HepG2 (cell line): ENCODE measurements around the gene EFCAB8. TPM values are rescaled to one million over a fixed set of nuclear protein-coding genes. Genes with fewer than 3 reads are reported as not detected.

ENCODE experiments used
- ADNP ChIP-seq: sonication (generic); formaldehyde crosslinking; IDR thresholded peaks from 2 replicates; pipeline ENCODE4 v1.4.0; 2020; ENCODE audit warnings: missing genetic modification reagents
- GFI1 ChIP-seq: sonication (generic); formaldehyde crosslinking; IDR thresholded peaks from 2 replicates; pipeline ENCODE4 v1.5.0; 2020; ENCODE audit warnings: missing genetic modification reagents, mild to moderate bottlenecking, borderline replicate concordance
- HHEX ChIP-seq: IDR thresholded peaks from 2 replicates; pipeline ENCODE4 v1.6.1; 2016; ENCODE audit warnings: control low read depth
- JUN ChIP-seq: sonication (generic); formaldehyde crosslinking; IDR thresholded peaks from 2 replicates; pipeline ENCODE4 v1.4.0; 2020; ENCODE audit warnings: mild to moderate bottlenecking, missing genetic modification reagents
- MIER3 ChIP-seq: IDR thresholded peaks from 2 replicates; pipeline ENCODE4 v1.6.1; 2016; ENCODE audit warnings: missing compliant biosample characterization, borderline replicate concordance
- NCOA2 ChIP-seq: sonication (generic); formaldehyde crosslinking; IDR thresholded peaks from 2 replicates; pipeline ENCODE4 v1.8.0; 2022; ENCODE audit warnings: inconsistent platforms
- PITX1 ChIP-seq: sonication (generic); formaldehyde crosslinking; IDR thresholded peaks from 2 replicates; pipeline ENCODE4 v1.5.1; 2020; ENCODE audit warnings: mild to moderate bottlenecking, missing genetic modification reagents
- PTBP1 ChIP-seq: fragments of 200-400 bp; formaldehyde crosslinking; IDR thresholded peaks from 2 replicates; pipeline ENCODE4 v1.6.1; 2018; ENCODE audit warnings: low read length, low read depth; ENCODE audit not compliant: poor library complexity, severe bottlenecking
- SNAPC2 ChIP-seq: sonication (generic); formaldehyde crosslinking; IDR thresholded peaks from 2 replicates; pipeline ENCODE4 v1.8.1; 2022; ENCODE audit warnings: mild to moderate bottlenecking, missing genetic modification reagents
- SRSF1 ChIP-seq: fragments of 200-400 bp; formaldehyde crosslinking; optimal IDR thresholded peaks from 2 replicates; pipeline ENCODE3; 2017; ENCODE audit warnings: mild to moderate bottlenecking, low read depth, low read length, moderate library complexity
- SUZ12 ChIP-seq: fragments of 150-350 bp; IDR thresholded peaks from 2 replicates; pipeline ENCODE4 v1.6.1; 2014; ENCODE audit warnings: low read depth, low read length
- TCF7 ChIP-seq: sonication (generic); IDR thresholded peaks from 2 replicates; pipeline ENCODE4 v1.6.1; 2016; ENCODE audit warnings: antibody characterized with exemption, low read depth
- ZBTB40 ChIP-seq, 2 experiments: fragments of 450-650 bp in 1 of 2; sonication (generic) in 1 of 2; formaldehyde crosslinking in 1 of 2; IDR thresholded peaks; 2 replicates each; pipeline versions ENCODE4 v1.6.1 to v1.8.0; 2016 to 2022; ENCODE audit warnings: antibody characterized with exemption in 1 of 2, mild to moderate bottlenecking in 1 of 2, missing genetic modification reagents in 1 of 2
- ZNF136 ChIP-seq: sonication (generic); formaldehyde crosslinking; IDR thresholded peaks from 2 replicates; pipeline ENCODE4 v1.8.1; 2022; ENCODE audit warnings: low read depth, mild to moderate bottlenecking, moderate library complexity, missing genetic modification reagents
- ZNF17 ChIP-seq: sonication (generic); formaldehyde crosslinking; IDR thresholded peaks from 2 replicates; pipeline ENCODE4 v1.5.0; 2020; ENCODE audit warnings: mild to moderate bottlenecking, missing genetic modification reagents
- ZNF235 ChIP-seq: sonication (generic); formaldehyde crosslinking; IDR thresholded peaks from 2 replicates; pipeline ENCODE4 v1.8.1; 2023; ENCODE audit warnings: mild to moderate bottlenecking, missing genetic modification reagents, borderline replicate concordance
- ZNF343 ChIP-seq: sonication (generic); formaldehyde crosslinking; IDR thresholded peaks from 2 replicates; pipeline ENCODE4 v1.4.0; 2020; ENCODE audit warnings: mild to moderate bottlenecking, missing genetic modification reagents
- ZNF740 ChIP-seq: sonication (generic); formaldehyde crosslinking; IDR thresholded peaks from 2 replicates; pipeline ENCODE4 v1.4.0; 2020; ENCODE audit warnings: missing genetic modification reagents
- ZNF781 ChIP-seq: sonication (generic); formaldehyde crosslinking; IDR thresholded peaks from 2 replicates; pipeline ENCODE4 v1.5.1; 2020; ENCODE audit warnings: borderline replicate concordance, mild to moderate bottlenecking, missing genetic modification reagents; ENCODE audit errors: not compliant biosample characterization
- ZNF83 ChIP-seq: sonication (generic); formaldehyde crosslinking; IDR thresholded peaks from 2 replicates; pipeline ENCODE4 v1.4.0; 2020; ENCODE audit warnings: missing genetic modification reagents, mild to moderate bottlenecking, borderline replicate concordance
- ZNF883 ChIP-seq: sonication (generic); formaldehyde crosslinking; IDR thresholded peaks from 2 replicates; pipeline ENCODE4 v1.5.1; 2020; ENCODE audit warnings: mild to moderate bottlenecking, missing genetic modification reagents; ENCODE audit errors: not compliant biosample characterization
- polyA plus RNA-seq, 8 experiments: library from polyadenylated mRNA; depleted of rRNA in 3 of 8; stranded (reverse) in 7 of 8; unstranded in 1 of 8; fragments of >200 nt; fragmentation: Illumina TruSeq in 4 of 8; extraction: Trizol in 4 of 8; gene quantifications; 2 replicates each; pipeline versions ENCODE4 v1.2.1 to v1.2.3, GENCODE V29; 2011 to 2016; ENCODE audit warnings: low read depth in 4 of 8, missing spikeins in 1 of 8, mixed read lengths in 1 of 8; ENCODE audit not compliant: insufficient read depth in 1 of 8
- total RNA-seq, 5 experiments: library from RNA; depleted of rRNA; stranded (reverse); fragments of >200 nt; fragmentation: Illumina TruSeq; extraction: Trizol; gene quantifications; 2 replicates each; pipeline ENCODE4 v1.2.3, GENCODE V29; 2016; ENCODE audit warnings: low read depth in 1 of 5

The EFCAB8 gene
- total and polyA plus RNA-seq, 2 of the 13 experiments (the other 11 are each of a cell fraction or from before 2014, with no cell fraction given) = 0.15 to 0.22 TPM

DNA sequence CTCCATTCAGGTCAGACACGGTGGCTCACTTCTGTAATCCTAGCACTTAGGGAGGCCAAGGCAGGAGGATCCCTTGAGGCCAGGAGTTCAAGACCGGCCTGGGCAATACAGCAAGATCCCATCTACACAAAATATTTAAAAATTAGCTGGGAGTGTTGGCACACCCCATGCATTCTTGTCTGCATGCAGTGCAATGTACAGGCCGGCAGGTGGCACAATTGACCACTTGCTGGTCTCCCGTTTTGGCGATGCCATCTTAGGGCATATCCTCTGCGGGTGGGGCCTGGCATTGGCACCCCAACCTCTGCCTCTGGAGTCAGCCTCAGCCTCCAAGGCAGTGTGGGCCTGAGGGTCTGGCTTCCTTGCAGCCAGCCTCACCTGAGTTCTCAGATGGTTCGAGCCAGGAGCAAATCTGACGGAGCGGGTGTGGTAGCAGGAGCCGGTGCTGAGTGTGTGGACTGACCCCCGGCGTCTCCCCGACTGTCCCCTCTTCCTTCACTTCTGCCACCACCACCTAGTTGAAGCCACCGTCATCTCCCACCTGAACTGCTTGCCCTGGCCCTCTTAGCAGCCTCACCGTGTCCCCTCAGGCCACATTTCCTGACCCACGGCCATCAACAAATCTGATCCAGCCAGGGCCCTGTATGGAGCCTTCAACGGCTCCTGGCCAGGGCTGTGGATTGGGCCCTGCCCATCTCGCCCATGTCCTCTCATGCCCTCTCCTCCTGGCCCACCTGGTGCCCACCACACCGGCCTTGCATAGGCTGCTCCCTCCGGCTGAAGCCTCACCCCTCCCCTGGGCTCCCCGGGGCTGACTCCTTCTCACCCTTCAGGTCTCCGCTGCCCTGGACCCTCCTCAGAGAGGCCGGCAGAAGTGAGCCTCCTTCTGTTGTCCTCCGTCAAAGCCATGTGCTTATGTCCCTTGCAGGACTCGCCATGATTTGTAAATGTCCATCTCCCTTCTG is 44.0 kb downstream of the EFCAB8 start (continued):
- TF ChIP-seq ZNF740 (CRISPR knock-in tag) (no peak), TCF7 (no peak), ZNF781 (no peak), NCOA2 (CRISPR knock-in tag) (no peak), ZNF83 (CRISPR knock-in tag) (no peak), ZNF17 (no peak), ZNF883 (CRISPR knock-in tag) (no peak), ZNF136 (CRISPR knock-in tag) (no peak), ZBTB40 (IDR thresholded peaks at IDR 0.05) (no peak), ZBTB40 (CRISPR knock-in tag; IDR thresholded peaks at IDR 0.05) (no peak), SUZ12 (no peak), JUN (CRISPR knock-in tag) (no peak), PITX1 (CRISPR knock-in tag) (no peak; the same call in 1 of the 2 replicates), MIER3 (CRISPR knock-in tag) (no peak), ZNF343 (CRISPR knock-in tag) (0 out of 2 replicates have a peak, but pooled peaks have one; percentile 32), PTBP1 (no peak), ZNF235 (CRISPR knock-in tag) (no peak), SNAPC2 (CRISPR knock-in tag) (no peak), HHEX (CRISPR knock-in tag) (no peak), SRSF1 (peak; percentile 63), GFI1 (CRISPR knock-in tag) (no peak), ADNP (no peak)
